Gastroesophageal sphincter (tissue), 4 donors: ENCODE data around the gene ALOX12B. TPM values are rescaled to one million over a fixed set of nuclear protein-coding genes. Genes with fewer than 3 reads are reported as not detected.

Source experiments
- ATAC-seq: fragments of 150-250 bp; one replicate; pipeline ENCODE4 v1.9.1; 2016; ENCODE audit warnings: mild to moderate bottlenecking, moderate library complexity
- H3K27ac ChIP-seq, 4 donors: fragments of 200-600 bp; sonication (generic) in 3 of 4; 1 replicate in 3 of 4; 2 replicates in 1 of 4; pipeline ENCODE4 v1.5.1; 2016 to 2019
- H3K27me3 ChIP-seq: fragments of 200-600 bp; sonication (generic); one replicate; pipeline ENCODE4 v1.5.1; 2019
- H3K36me3 ChIP-seq, 2 donors: fragments of 200-600 bp; sonication (generic); one replicate each; pipeline ENCODE4 v1.5.1; 2019; ENCODE audit warnings: control low read depth in 1 of 2
- H3K4me1 ChIP-seq, 3 donors: fragments of 200-600 bp; sonication (generic); 1 replicate in 2 of 3; 2 replicates in 1 of 3; pipeline ENCODE4 v1.5.1; 2016 to 2019; ENCODE audit warnings: control low read depth in 2 of 3
- H3K4me3 ChIP-seq, 2 donors: fragments of 200-600 bp; sonication (generic); one replicate each; pipeline ENCODE4 v1.5.1; 2019; ENCODE audit warnings: mild to moderate bottlenecking in 1 of 2, moderate library complexity in 1 of 2
- H3K9me3 ChIP-seq, 3 donors: fragments of 200-600 bp; sonication (generic); one replicate each; pipeline ENCODE4 v1.5.1; 2017 to 2019; ENCODE audit warnings: control low read depth in 2 of 3
- EP300 ChIP-seq: sonication (generic); formaldehyde crosslinking; IDR thresholded peaks from one replicate; pipeline ENCODE4 v1.6.1; 2017; ENCODE audit warnings: antibody characterized with exemption, mild to moderate bottlenecking
- POLR2A ChIP-seq, 2 donors: fragments of 450-650 bp; IDR thresholded peaks; one replicate each; pipeline ENCODE4 v1.6.1; 2017; ENCODE audit warnings: antibody characterized with exemption in 2 of 2, mild to moderate bottlenecking in 2 of 2, moderate library complexity in 1 of 2
- POLR2AphosphoS5 ChIP-seq: sonication (generic); formaldehyde crosslinking; IDR thresholded peaks from one replicate; pipeline ENCODE4 v1.6.1; 2017; ENCODE audit warnings: antibody characterized with exemption
- WGBS, 2 donors: methylation state at CpG; one replicate each; pipeline ENCODE4 v1.1.5; 2018; ENCODE audit warnings: low coverage in 1 of 2; 5-methylcytosine and 5-hydroxymethylcytosine counted together
- total RNA-seq, 4 donors: library from RNA; depleted of rRNA; stranded (reverse); fragments of >200 nt; gene quantifications; one replicate each; pipeline ENCODE4 v1.1.0, GENCODE V29; 2016
- TF ChIP-seq, protein P1 (sequence below), 4 experiments: fragments of 200-600 bp in 2 of 4; fragments of 450-650 bp in 2 of 4; sonication (generic) in 1 of 4; IDR thresholded peaks; one replicate each; pipeline ENCODE4 v1.5.1; 2017 to 2019; ENCODE audit warnings: antibody characterized with exemption in 4 of 4, mild to moderate bottlenecking in 2 of 4, moderate library complexity in 2 of 4

The ALOX12B gene
- total RNA-seq, 4 donors from 2014 or later: 0.17 TPM; not detected in 3

DNA sequence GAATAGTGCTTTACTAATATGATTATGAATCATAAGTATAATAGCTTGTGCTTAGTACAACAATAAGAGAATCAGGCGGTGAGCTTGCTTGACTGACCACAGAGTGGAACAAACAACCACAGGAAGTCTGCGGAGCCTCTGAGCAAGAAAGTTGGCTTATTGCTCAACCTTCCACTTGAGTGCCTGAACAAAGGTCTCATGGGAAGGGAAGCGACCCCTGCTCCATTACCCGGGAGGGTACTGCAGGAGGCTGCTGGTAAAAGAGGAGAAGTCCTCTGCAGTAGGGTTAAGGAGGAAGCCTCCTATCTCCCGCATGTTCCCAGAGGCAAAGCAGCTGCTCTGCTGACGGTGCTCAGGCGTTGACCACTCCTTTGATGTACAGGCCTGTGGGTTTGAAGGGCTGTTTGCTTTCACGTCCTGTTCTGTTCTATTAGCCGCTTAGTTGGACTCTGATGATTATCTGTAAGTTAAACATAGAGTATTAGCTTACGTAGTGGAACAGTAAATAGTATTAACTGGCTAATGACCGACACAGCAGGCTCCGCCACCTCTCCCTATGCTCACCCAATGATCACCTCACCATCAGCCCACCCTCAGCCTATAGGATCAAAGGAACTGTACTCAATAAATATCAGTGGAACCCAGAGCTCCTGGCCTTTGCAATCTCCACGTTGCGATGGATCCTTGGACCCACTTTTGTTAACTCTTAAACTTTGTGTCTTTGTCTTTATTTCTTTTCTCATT lies 31.1 kb downstream of the ALOX12B start:
- WGBS, 2 donors: 57 to 62% methylated on average over 7 to 11 of the region's 14 CpGs
- no peaks in the 10 kb centered on the region for H3K9me3 ChIP-seq
- peak; percentile 67 for ATAC-seq
- H3K36me3 ChIP-seq: no peaks in the 10 kb centered on the region
- H3K4me1 ChIP-seq: peaks cover 0 to 4% (median 0%) of the 10 kb centered on the region in 3 donors
- no peak overlapping the region for H3K4me3 ChIP-seq
- H3K27ac ChIP-seq: no peak overlapping the region
- peaks cover 58% of the 10 kb centered on the region for H3K27me3 ChIP-seq
- TF ChIP-seq EP300 (no peak), POLR2AphosphoS5 (no peak), POLR2A (IDR thresholded peaks at IDR 0.05) (no peak)
- TF ChIP-seq, protein P1, sequence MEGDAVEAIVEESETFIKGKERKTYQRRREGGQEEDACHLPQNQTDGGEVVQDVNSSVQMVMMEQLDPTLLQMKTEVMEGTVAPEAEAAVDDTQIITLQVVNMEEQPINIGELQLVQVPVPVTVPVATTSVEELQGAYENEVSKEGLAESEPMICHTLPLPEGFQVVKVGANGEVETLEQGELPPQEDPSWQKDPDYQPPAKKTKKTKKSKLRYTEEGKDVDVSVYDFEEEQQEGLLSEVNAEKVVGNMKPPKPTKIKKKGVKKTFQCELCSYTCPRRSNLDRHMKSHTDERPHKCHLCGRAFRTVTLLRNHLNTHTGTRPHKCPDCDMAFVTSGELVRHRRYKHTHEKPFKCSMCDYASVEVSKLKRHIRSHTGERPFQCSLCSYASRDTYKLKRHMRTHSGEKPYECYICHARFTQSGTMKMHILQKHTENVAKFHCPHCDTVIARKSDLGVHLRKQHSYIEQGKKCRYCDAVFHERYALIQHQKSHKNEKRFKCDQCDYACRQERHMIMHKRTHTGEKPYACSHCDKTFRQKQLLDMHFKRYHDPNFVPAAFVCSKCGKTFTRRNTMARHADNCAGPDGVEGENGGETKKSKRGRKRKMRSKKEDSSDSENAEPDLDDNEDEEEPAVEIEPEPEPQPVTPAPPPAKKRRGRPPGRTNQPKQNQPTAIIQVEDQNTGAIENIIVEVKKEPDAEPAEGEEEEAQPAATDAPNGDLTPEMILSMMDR (IDR thresholded peaks at IDR 0.05): no peak

DNA sequence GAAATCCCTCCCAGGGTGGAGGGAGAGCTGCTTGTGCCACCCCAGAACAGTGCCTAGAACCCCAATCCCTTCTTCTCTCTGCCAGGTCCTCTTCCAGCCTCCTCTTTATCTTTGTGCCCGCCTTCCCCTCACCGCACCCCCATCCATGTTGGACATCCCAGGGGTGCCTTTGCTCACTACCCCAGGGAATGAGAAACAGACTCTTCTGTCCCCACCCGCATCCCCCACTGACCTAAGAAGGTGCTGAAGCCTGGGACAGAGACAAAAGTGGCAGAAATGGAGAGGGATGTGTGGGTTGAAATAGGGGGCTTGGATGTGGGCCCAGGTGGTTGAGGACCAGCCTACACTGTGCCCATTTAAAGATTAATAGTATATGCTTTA lies 31.7 kb downstream of the ALOX12B start:
- no peak for ATAC-seq
- H3K36me3 ChIP-seq: no peaks in the 10 kb centered on the region
- peaks cover 52% of the 10 kb centered on the region for H3K27me3 ChIP-seq
- H3K27ac ChIP-seq: no peak overlapping the region
- no peak for TF ChIP-seq EP300
- TF ChIP-seq POLR2AphosphoS5: no peak
- TF ChIP-seq, protein P1 (IDR thresholded peaks at IDR 0.05): no peak
- no peak for TF ChIP-seq POLR2A (IDR thresholded peaks at IDR 0.05)
- peaks cover 0 to 4% (median 0%) of the 10 kb centered on the region in 3 donors for H3K4me1 ChIP-seq
- H3K9me3 ChIP-seq: no peaks in the 10 kb centered on the region
- no peak overlapping the region for H3K4me3 ChIP-seq
- WGBS, 2 donors: 66% methylated on average over 2 of the region's 3 CpGs; no CpG with 5 or more reads in 1 of the 2 donors

DNA sequence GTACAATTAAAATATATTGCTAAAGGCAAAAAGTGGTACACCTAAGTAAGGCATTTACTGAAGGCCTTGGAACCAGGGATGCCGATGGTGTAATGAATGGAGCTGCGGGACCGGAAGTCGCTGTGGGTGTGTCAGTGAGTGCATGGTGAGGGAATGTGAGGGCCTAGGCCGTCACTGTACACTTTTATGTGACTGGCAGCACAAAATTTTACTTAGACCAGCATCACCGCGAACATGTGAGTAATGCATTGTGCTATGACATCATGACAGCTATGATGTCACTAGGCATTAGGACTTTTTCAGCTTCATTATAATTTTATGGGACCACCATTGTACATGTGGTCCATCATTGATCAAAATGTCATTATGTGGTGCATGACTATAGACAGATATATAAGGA lies 33.9 kb downstream of the ALOX12B start:
- Histone ChIP-seq H3K27me3 (peaks cover 35% of the 10 kb centered on the region), H3K4me3 (no peak overlapping the region), H3K36me3 (no peaks in the 10 kb centered on the region), H3K27ac (no peak overlapping the region), H3K4me1 (peaks cover 0 to 4% (median 0%) of the 10 kb centered on the region in 3 donors), H3K9me3 (no peaks in the 10 kb centered on the region)
- no peak for TF ChIP-seq EP300
- TF ChIP-seq POLR2A (IDR thresholded peaks at IDR 0.05): no peak
- TF ChIP-seq, protein P1 (IDR thresholded peaks at IDR 0.05): no peak
- TF ChIP-seq POLR2AphosphoS5: no peak
- WGBS, 2 donors: 88 to 90% methylated on average over 7 of the region's 7 CpGs
- ATAC-seq: no peak

DNA sequence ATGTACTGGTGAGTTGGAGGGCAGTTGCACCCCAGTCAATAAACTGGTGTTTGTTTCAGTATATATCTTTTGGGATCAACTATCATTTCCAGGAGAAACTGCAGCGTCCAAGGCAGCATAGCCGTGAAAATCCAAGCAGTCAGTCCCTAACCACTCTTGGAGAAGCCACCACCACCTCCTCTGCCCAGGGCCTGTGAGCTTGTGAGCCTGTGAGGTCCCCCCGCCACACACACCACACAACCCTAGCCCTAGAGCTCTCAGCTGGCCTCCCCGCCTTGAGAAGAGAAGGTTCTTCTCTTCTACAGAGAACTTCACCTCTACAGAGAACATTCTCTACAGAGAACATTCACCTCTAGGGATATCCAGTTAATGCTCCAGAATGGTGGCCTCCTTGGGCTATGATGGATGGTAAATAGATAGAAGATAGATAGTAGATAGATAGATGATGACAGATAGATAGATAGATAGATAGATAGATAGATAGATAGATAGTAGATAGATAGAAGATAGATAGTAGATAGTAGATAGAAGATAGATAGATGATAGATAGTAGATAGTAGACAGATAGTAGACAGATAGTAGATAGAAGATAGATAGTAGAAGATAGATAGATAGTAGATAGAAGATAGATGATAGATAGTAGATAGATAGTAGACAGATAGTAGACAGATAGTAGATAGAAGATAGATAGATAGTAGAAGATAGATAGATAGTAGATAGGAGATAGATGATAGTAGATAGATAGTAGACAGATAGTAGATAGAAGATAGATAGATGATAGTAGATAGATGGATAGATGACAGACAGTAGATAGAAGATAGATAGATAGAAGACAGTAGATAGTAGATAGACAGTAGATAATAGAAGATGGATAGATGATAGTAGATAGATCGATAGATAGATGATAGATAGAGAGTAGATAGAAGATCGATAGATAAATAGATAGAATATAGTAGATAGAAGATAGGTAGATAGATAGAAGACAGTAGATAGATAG lies 35.0 kb downstream of the ALOX12B start:
- H3K27me3 ChIP-seq: peaks cover 37% of the 10 kb centered on the region
- TF ChIP-seq POLR2A (IDR thresholded peaks at IDR 0.05) (no peak), EP300 (no peak), POLR2AphosphoS5 (no peak)
- TF ChIP-seq, protein P1 (IDR thresholded peaks at IDR 0.05): no peak
- no peaks in the 10 kb centered on the region for H3K36me3 ChIP-seq
- no peaks in the 10 kb centered on the region for H3K9me3 ChIP-seq
- 79 to 100% methylated on average over 1 to 3 of the region's 6 CpGs for WGBS, 2 donors
- H3K4me1 ChIP-seq: no peaks in the 10 kb centered on the region
- H3K4me3 ChIP-seq: no peak overlapping the region
- no peak for ATAC-seq
- no peak overlapping the region for H3K27ac ChIP-seq
